Measurements from ENCODE around the gene MACROH2A1.

MACROH2A1 gene

GRCh38 chr5:135398160-135398854 is 724 bp downstream of the MACROH2A1 start:
- no peak for DNase-seq (ENCODE audit: low read depth in 2 of 2)

- no peak for DNase-seq (ENCODE audit: low read depth in 2 of 2)
These were observed 1.9 kb downstream of the MACROH2A1 start for GRCh38 chr5:135397084-135397483.

- DNase-seq (ENCODE audit: low read depth in 2 of 2): no peak
These were observed 2.5 kb downstream of the MACROH2A1 start for GRCh38 chr5:135396459-135397055.

- no peak for DNase-seq (ENCODE audit: low read depth in 2 of 2)
These were observed 3.2 kb downstream of the MACROH2A1 start for GRCh38 chr5:135395866-135396265.

GRCh38 chr5:135395451-135395850 is 3.6 kb downstream of the MACROH2A1 start:
- no peak for DNase-seq (ENCODE audit: low read depth in 2 of 2)

GRCh38 chr5:135394095-135394494 is 4.9 kb downstream of the MACROH2A1 start:
- DNase-seq (ENCODE audit: low read depth in 2 of 2): no peak

- DNase-seq (ENCODE audit: low read depth in 2 of 2): no peak
These were observed 5.3 kb downstream of the MACROH2A1 start for GRCh38 chr5:135393691-135394090.

GRCh38 chr5:135393229-135393628 is 5.8 kb downstream of the MACROH2A1 start:
- DNase-seq (ENCODE audit: low read depth in 2 of 2): no peak

GRCh38 chr5:135392256-135392655 is 6.8 kb downstream of the MACROH2A1 start:
- DNase-seq (ENCODE audit: low read depth in 2 of 2): no peak

- DNase-seq (ENCODE audit: low read depth in 2 of 2): no peak
These were observed 7.2 kb downstream of the MACROH2A1 start for GRCh38 chr5:135391869-135392255.

- DNase-seq (ENCODE audit: low read depth in 2 of 2): no peak
These were observed 7.7 kb downstream of the MACROH2A1 start for GRCh38 chr5:135391116-135391868.

- DNase-seq (ENCODE audit: low read depth in 2 of 2): no peak
These were observed 10.1 kb downstream of the MACROH2A1 start for GRCh38 chr5:135388860-135389435.

GRCh38 chr5:135387629-135387960 is 11.4 kb downstream of the MACROH2A1 start:
- no peak for DNase-seq (ENCODE audit: low read depth in 2 of 2)

GRCh38 chr5:135386886-135387628 is 12.0 kb downstream of the MACROH2A1 start:
- DNase-seq (ENCODE audit: low read depth in 2 of 2): no peak

GRCh38 chr5:135386096-135386495 is 12.9 kb downstream of the MACROH2A1 start:
- no peak for DNase-seq (ENCODE audit: low read depth in 2 of 2)

GRCh38 chr5:135385576-135385975 is 13.5 kb downstream of the MACROH2A1 start:
- no peak for DNase-seq (ENCODE audit: low read depth in 2 of 2)

- DNase-seq (ENCODE audit: low read depth in 2 of 2): no peak
These were observed 14.1 kb downstream of the MACROH2A1 start for GRCh38 chr5:135384898-135385297.

GRCh38 chr5:135383803-135384495 is 15.1 kb downstream of the MACROH2A1 start:
- no peak for DNase-seq (ENCODE audit: low read depth in 2 of 2)

GRCh38 chr5:135382981-135383380 is 16.1 kb downstream of the MACROH2A1 start:
- DNase-seq (ENCODE audit: low read depth in 2 of 2): no peak

GRCh38 chr5:135382106-135382790 is 16.8 kb downstream of the MACROH2A1 start:
- DNase-seq (ENCODE audit: low read depth in 2 of 2): no peak
